Measurements from ENCODE around the gene DUSP23. TPM values are rescaled to one million over a fixed set of nuclear protein-coding genes. Genes with fewer than 3 reads are reported as not detected.

The DUSP23 gene
- total RNA-seq, 4 donors from 2014 or later: 66.8 to 103 (median 74.2) TPM

- DNase-seq: peak in 1 of 3 donors; percentile 51
- H3K4me1 ChIP-seq: peaks cover 0 to 13% (median 0%) of the 10 kb centered on the region in 4 donors
- H3K4me3 ChIP-seq: no peak overlapping the region
- H3K27me3 ChIP-seq: no peaks in the 10 kb centered on the region
- no peaks in the 10 kb centered on the region for H3K36me3 ChIP-seq
- TF ChIP-seq CTCF (IDR thresholded peaks at IDR 0.05) (no peak), POLR2A (IDR thresholded peaks at IDR 0.05) (no peak)
- H3K9me3 ChIP-seq: no peaks in the 10 kb centered on the region
- peak overlapping the region in 1 of 4 donors; percentile 27 for H3K27ac ChIP-seq
Measured at GRCh38 chr1:159823406-159823805, 42.6 kb downstream of the DUSP23 start.

- H3K27me3 ChIP-seq: no peaks in the 10 kb centered on the region
- H3K27ac ChIP-seq: peak overlapping the region in 2 of 4 donors; percentile 7 to 9
- no peaks in the 10 kb centered on the region for H3K9me3 ChIP-seq
- H3K36me3 ChIP-seq: no peaks in the 10 kb centered on the region
- peaks cover 0 to 13% (median 0%) of the 10 kb centered on the region in 4 donors for H3K4me1 ChIP-seq
- H3K4me3 ChIP-seq: no peak overlapping the region
- no peak for TF ChIP-seq CTCF (IDR thresholded peaks at IDR 0.05)
- no peak for TF ChIP-seq POLR2A (IDR thresholded peaks at IDR 0.05)
- DNase-seq: no peak
Measured at GRCh38 chr1:159825564-159825963, 44.8 kb downstream of the DUSP23 start.

GRCh38 chr1:159826441-159827101, 45.8 kb downstream of the DUSP23 start, which contains the start of gene SLAMF8:
TSS of gene SLAMF8 (plus strand) at chr1:159826873. CDS start at chr1:159826899, 26 bp downstream.
- peaks cover 0 to 13% (median 0%) of the 10 kb centered on the region in 4 donors for H3K4me1 ChIP-seq
- no peaks in the 10 kb centered on the region for H3K9me3 ChIP-seq
- H3K36me3 ChIP-seq: no peaks in the 10 kb centered on the region
- H3K27me3 ChIP-seq: no peaks in the 10 kb centered on the region
- peak within 1 kb of the TSS; percentile 22 to 55 (median 38) for H3K27ac ChIP-seq
- TF ChIP-seq CTCF (IDR thresholded peaks at IDR 0.05) (no peak), POLR2A (IDR thresholded peaks at IDR 0.05) (no peak)
- DNase-seq: peak in 2 of 3 donors; percentile 58 to 86
- H3K4me3 ChIP-seq: peak within 1 kb of the TSS in 2 of 4 donors; percentile 19 to 21

GRCh38 chr1:159827102-159827490, 46.3 kb downstream of the DUSP23 start:
- H3K4me1 ChIP-seq: peaks cover 0 to 13% (median 0%) of the 10 kb centered on the region in 4 donors
- peak overlapping the region; percentile 22 to 55 (median 38) for H3K27ac ChIP-seq
- peak overlapping the region in 2 of 4 donors; percentile 19 to 21 for H3K4me3 ChIP-seq
- H3K27me3 ChIP-seq: no peaks in the 10 kb centered on the region
- H3K9me3 ChIP-seq: no peaks in the 10 kb centered on the region
- no peak for DNase-seq
- H3K36me3 ChIP-seq: no peaks in the 10 kb centered on the region
- no peak for TF ChIP-seq POLR2A (IDR thresholded peaks at IDR 0.05)
- no peak for TF ChIP-seq CTCF (IDR thresholded peaks at IDR 0.05)

GRCh38 chr1:159827549-159827948, 46.8 kb downstream of the DUSP23 start:
- Histone ChIP-seq H3K27me3 (no peaks in the 10 kb centered on the region), H3K36me3 (no peaks in the 10 kb centered on the region), H3K4me3 (peak overlapping the region in 2 of 4 donors; percentile 19 to 21), H3K9me3 (no peaks in the 10 kb centered on the region), H3K27ac (peak overlapping the region in 3 of 4 donors; percentile 31 to 55 (median 45)), H3K4me1 (peaks cover 0 to 13% (median 0%) of the 10 kb centered on the region in 4 donors)
- no peak for TF ChIP-seq POLR2A (IDR thresholded peaks at IDR 0.05)
- TF ChIP-seq CTCF (IDR thresholded peaks at IDR 0.05): no peak
- DNase-seq: no peak

All from Peyer's patch (tissue), 4 donors.